Measurements from ENCODE around the gene C12orf42.

DNA sequence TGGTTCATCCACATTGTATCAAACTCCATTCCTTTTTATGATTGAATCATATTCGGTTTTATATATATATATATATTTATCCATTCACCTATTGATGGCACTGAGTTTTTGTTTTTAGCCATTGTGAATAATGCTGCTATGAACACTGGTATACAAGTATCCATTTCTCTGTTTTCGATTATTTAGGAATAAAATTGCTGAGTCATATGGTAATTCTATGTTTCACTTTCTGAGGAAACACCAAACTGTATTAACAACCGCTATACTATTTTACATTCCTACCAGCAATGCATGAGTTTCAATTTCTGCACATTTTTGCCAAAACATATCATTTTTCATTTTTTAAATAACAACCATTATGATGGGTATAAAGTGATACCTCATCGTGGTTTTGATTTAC, 104.7 kb downstream of the C12orf42 start:
- TF ChIP-seq, protein P1, sequence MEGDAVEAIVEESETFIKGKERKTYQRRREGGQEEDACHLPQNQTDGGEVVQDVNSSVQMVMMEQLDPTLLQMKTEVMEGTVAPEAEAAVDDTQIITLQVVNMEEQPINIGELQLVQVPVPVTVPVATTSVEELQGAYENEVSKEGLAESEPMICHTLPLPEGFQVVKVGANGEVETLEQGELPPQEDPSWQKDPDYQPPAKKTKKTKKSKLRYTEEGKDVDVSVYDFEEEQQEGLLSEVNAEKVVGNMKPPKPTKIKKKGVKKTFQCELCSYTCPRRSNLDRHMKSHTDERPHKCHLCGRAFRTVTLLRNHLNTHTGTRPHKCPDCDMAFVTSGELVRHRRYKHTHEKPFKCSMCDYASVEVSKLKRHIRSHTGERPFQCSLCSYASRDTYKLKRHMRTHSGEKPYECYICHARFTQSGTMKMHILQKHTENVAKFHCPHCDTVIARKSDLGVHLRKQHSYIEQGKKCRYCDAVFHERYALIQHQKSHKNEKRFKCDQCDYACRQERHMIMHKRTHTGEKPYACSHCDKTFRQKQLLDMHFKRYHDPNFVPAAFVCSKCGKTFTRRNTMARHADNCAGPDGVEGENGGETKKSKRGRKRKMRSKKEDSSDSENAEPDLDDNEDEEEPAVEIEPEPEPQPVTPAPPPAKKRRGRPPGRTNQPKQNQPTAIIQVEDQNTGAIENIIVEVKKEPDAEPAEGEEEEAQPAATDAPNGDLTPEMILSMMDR (IDR thresholded peaks at IDR 0.05) = no peak
- no peak for TF ChIP-seq POLR2A (IDR thresholded peaks at IDR 0.05)

Data from upper lobe of left lung (tissue), 4 donors.